ENCODE measurements around the gene PAX2.

The PAX2 gene

GRCh38 chr10:100805543-100806355 lies 60.4 kb downstream of the PAX2 start:
- DNase-seq (ENCODE audit: low read depth in 1 of 2, low spot score in 1 of 2) = no peak
- peaks cover 20% of the 10 kb centered on the region for H3K27me3 ChIP-seq (ENCODE audit: insufficient read depth, poor library complexity, severe bottlenecking)
- H3K4me3 ChIP-seq (replicated peaks; ENCODE audit: insufficient read depth, low read length) = no peak overlapping the region
- H3K27ac ChIP-seq (replicated peaks) = no peak overlapping the region
- TF ChIP-seq SPI1 (IDR thresholded peaks at IDR 0.05; ENCODE audit: borderline replicate concordance, low read depth) (no peak), REST (IDR thresholded peaks at IDR 0.05; ENCODE audit: insufficient replicate concordance, low read depth) (no peak), GABPA (IDR thresholded peaks at IDR 0.05; ENCODE audit: low read depth) (no peak), CTCF (IDR thresholded peaks at IDR 0.05; ENCODE audit: insufficient read depth, low read length) (no peak), POLR2AphosphoS5 (IDR thresholded peaks at IDR 0.05; ENCODE audit: low read depth) (no peak)

GRCh38 chr10:100806356-100806645 lies 60.9 kb downstream of the PAX2 start:
- Histone ChIP-seq H3K4me3 (replicated peaks; ENCODE audit: insufficient read depth, low read length) (no peak overlapping the region), H3K27ac (replicated peaks) (no peak overlapping the region), H3K27me3 (ENCODE audit: insufficient read depth, poor library complexity, severe bottlenecking) (peaks cover 19% of the 10 kb centered on the region)
- no peak for DNase-seq (ENCODE audit: low read depth in 1 of 2, low spot score in 1 of 2)
- TF ChIP-seq GABPA (IDR thresholded peaks at IDR 0.05; ENCODE audit: low read depth) (no peak), SPI1 (IDR thresholded peaks at IDR 0.05; ENCODE audit: borderline replicate concordance, low read depth) (no peak), CTCF (IDR thresholded peaks at IDR 0.05; ENCODE audit: insufficient read depth, low read length) (no peak), POLR2AphosphoS5 (IDR thresholded peaks at IDR 0.05; ENCODE audit: low read depth) (no peak), REST (IDR thresholded peaks at IDR 0.05; ENCODE audit: insufficient replicate concordance, low read depth) (no peak)

- Histone ChIP-seq H3K4me3 (replicated peaks; ENCODE audit: insufficient read depth, low read length) (no peak overlapping the region), H3K27me3 (ENCODE audit: insufficient read depth, poor library complexity, severe bottlenecking) (peaks cover 24% of the 10 kb centered on the region), H3K27ac (replicated peaks) (no peak overlapping the region)
- no peak for DNase-seq (ENCODE audit: low read depth in 1 of 2, low spot score in 1 of 2)
- TF ChIP-seq GABPA (IDR thresholded peaks at IDR 0.05; ENCODE audit: low read depth) (no peak), SPI1 (IDR thresholded peaks at IDR 0.05; ENCODE audit: borderline replicate concordance, low read depth) (no peak), POLR2AphosphoS5 (IDR thresholded peaks at IDR 0.05; ENCODE audit: low read depth) (no peak), REST (IDR thresholded peaks at IDR 0.05; ENCODE audit: insufficient replicate concordance, low read depth) (no peak), CTCF (IDR thresholded peaks at IDR 0.05; ENCODE audit: insufficient read depth, low read length) (no peak)
These were observed 62.0 kb downstream of the PAX2 start for GRCh38 chr10:100807241-100807951.
